SHP77 treated with DMSO at 0.1 percent for 48 hours (cell line): ENCODE results near the gene ZAP70.

Experiments used
- DNase-seq: peaks from one replicate; lab custom pipeline; 2025; lab: John Stamatoyannopoulos, UW

Gene ZAP70

DNA sequence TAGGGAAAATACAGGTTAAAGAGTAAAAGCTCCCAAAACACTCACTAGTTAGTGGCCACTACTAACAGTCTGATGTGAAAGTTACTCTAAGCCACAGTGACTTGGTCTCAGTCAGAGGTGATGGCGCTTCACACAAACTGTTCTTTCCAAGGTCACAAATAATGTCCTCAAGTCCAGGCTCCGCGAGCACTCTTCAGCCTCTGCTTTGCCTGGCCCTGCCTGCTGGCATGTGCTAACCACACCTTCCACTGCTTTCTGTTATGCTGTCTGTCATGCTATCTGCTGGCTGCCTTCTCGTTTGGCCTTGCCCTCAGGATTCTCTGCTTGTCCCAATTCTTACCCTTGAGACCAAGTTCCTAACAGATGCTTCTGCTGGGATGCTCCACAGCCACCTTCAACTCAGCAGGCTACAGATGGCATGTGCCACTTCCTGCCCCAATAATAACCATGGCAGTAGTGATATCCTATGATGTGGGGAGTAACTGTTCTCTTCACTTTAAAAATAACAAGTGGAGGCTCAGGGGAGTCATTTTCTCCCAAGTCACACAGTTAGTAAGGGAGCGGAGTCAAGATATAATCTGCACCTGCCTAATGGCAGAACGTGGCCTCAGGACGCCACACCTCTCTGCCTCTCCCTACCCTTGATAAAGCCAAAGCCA is 75.7 kb downstream of the ZAP70 start:
- DNase-seq = no peak
